Fibroblast of lung (primary cell): Measurements from ENCODE around the gene TOR1AIP2. TPM values are rescaled to one million over a fixed set of nuclear protein-coding genes. Genes with fewer than 3 reads are reported as not detected.

Experiments used
- DNase-seq, 2 donors: peaks; one replicate each; pipeline versions ENCODE4 v3.0.0 to v3.0.0-alpha.2; 2010; ENCODE audit warnings: low read depth in 2 of 2
- H2AFZ ChIP-seq: 2 replicates; pipeline ENCODE4 v1.5.1; 2012; ENCODE audit warnings: low read length, control low read depth, inconsistent platforms
- H3K27ac ChIP-seq: 2 replicates; pipeline ENCODE4 v1.5.1; 2011; ENCODE audit warnings: low read length, control low read depth; ENCODE audit not compliant: insufficient read depth
- H3K27me3 ChIP-seq: 2 replicates; pipeline ENCODE4 v1.5.1; 2011; ENCODE audit warnings: mild to moderate bottlenecking, low read length; ENCODE audit not compliant: control insufficient read depth, insufficient read depth
- H3K36me3 ChIP-seq: 2 replicates; pipeline ENCODE4 v1.5.1; 2011; ENCODE audit warnings: low read length; ENCODE audit not compliant: control insufficient read depth, insufficient read depth
- H3K4me1 ChIP-seq: 2 replicates; pipeline ENCODE4 v1.5.1; 2011; ENCODE audit warnings: low read length; ENCODE audit not compliant: control insufficient read depth, insufficient read depth; ENCODE audit errors: extremely low read depth
- H3K4me2 ChIP-seq: 2 replicates; pipeline ENCODE4 v1.5.1; 2011; ENCODE audit warnings: low read length, control low read depth; ENCODE audit not compliant: insufficient read depth; ENCODE audit errors: extremely low read depth
- H3K4me3 ChIP-seq, 4 experiments: fragments of 200-600 bp in 1 of 4; sonication (generic) in 1 of 4; replicated peaks in 1 of 4; 2 replicates each; pipeline ENCODE4 v1.5.1; 2011 to 2016; ENCODE audit warnings: low read length in 4 of 4, low read depth in 3 of 4, mild to moderate bottlenecking in 3 of 4, control low read depth in 2 of 4, inconsistent platforms in 1 of 4, mixed read lengths in 1 of 4; ENCODE audit not compliant: insufficient read depth in 1 of 4; ENCODE audit errors: control extremely low read depth in 1 of 4
- H3K79me2 ChIP-seq: 2 replicates; pipeline ENCODE4 v1.5.1; 2012; ENCODE audit warnings: mild to moderate bottlenecking, low read length, inconsistent platforms; ENCODE audit not compliant: control insufficient read depth, insufficient read depth
- H3K9ac ChIP-seq: 2 replicates; pipeline ENCODE4 v1.5.1; 2011; ENCODE audit warnings: mild to moderate bottlenecking, low read length, control low read depth; ENCODE audit not compliant: insufficient read depth
- H3K9me3 ChIP-seq: 2 replicates; pipeline ENCODE4 v1.5.1; 2012; ENCODE audit warnings: low read depth, low read length; ENCODE audit not compliant: control insufficient read depth, insufficient read depth
- H4K20me1 ChIP-seq: 2 replicates; pipeline ENCODE4 v1.5.1; 2011; ENCODE audit warnings: low read length; ENCODE audit not compliant: control insufficient read depth, insufficient read depth; ENCODE audit errors: extremely low read depth
- EZH2 ChIP-seq: IDR thresholded peaks from 2 replicates; pipeline ENCODE4 v1.5.1; 2012; ENCODE audit warnings: low read length, control low read depth, mild to moderate bottlenecking; ENCODE audit errors: missing control alignments
- polyA plus RNA-seq, 2 donors: library from polyadenylated mRNA; depleted of rRNA in 1 of 2; stranded (reverse) in 1 of 2; unstranded in 1 of 2; fragments of >200 nt; gene quantifications; 2 replicates each; pipeline ENCODE4 v1.2.1, GENCODE V29; 2011 to 2012; ENCODE audit warnings: missing spikeins in 1 of 2
- total RNA-seq: library from RNA; depleted of rRNA; stranded (reverse); fragments of >200 nt; gene quantifications from 2 replicates; pipeline ENCODE4 v1.2.1, GENCODE V29; 2014
- TF ChIP-seq, protein P1 (sequence below), 2 donors: IDR thresholded peaks in 1 of 2; conservative IDR thresholded peaks in 1 of 2; 1 replicate in 1 of 2; 2 replicates in 1 of 2; pipeline ENCODE4 v1.5.1; 2011 to 2012; ENCODE audit warnings: low read length in 2 of 2, control low read depth in 1 of 2, inconsistent platforms in 1 of 2, low read depth in 1 of 2, mild to moderate bottlenecking in 1 of 2

TOR1AIP2 gene
- total and polyA plus RNA-seq, 2 donors (not counting 1 experiment from before 2014, with no cell fraction given) = 78.9 to 81.9 TPM

DNA sequence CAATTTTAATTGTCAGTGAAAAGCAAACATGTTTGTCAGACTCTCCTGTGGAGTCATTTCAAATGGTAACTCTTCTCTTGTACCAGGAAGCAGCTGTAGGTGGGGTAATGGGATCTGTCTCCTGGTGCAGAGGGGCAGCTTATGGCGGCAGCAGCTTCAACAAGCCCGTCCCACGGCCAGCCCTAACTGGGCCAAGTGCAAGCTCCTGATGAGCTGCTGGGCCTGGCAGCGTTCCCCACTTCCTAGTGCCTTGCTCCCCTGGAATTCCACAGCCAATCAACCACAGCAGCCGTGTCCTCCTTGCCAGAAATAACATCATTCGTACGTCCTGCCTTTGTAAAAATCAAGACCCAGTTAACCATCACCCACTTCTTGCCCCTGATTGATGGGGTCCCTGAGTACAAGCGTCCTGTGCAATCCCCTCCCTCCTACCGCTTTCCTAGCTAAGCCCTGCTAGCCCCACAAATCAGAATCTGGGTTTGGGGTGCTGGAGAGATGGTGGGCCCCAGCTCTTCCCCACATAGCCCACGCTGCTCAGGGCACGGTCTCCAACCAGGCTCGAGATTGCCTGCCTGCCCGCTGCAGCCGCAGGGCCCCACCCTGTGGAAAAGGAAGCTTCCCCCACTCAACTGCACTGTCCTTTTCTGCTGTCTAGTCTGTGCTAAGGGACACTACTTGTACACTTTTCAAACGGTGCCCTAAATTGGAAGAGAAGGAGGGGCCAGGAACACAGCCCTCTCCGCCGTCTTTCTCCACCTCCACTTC lies 61.2 kb downstream of the TOR1AIP2 start:
- H2AFZ ChIP-seq = no peak overlapping the region
- TF ChIP-seq, protein P1, sequence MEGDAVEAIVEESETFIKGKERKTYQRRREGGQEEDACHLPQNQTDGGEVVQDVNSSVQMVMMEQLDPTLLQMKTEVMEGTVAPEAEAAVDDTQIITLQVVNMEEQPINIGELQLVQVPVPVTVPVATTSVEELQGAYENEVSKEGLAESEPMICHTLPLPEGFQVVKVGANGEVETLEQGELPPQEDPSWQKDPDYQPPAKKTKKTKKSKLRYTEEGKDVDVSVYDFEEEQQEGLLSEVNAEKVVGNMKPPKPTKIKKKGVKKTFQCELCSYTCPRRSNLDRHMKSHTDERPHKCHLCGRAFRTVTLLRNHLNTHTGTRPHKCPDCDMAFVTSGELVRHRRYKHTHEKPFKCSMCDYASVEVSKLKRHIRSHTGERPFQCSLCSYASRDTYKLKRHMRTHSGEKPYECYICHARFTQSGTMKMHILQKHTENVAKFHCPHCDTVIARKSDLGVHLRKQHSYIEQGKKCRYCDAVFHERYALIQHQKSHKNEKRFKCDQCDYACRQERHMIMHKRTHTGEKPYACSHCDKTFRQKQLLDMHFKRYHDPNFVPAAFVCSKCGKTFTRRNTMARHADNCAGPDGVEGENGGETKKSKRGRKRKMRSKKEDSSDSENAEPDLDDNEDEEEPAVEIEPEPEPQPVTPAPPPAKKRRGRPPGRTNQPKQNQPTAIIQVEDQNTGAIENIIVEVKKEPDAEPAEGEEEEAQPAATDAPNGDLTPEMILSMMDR (conservative IDR thresholded peaks at IDR 0.05 in 1 of 2, IDR thresholded peaks at IDR 0.05 in 1 of 2; ENCODE audit: low read depth in 1 of 2, low read length in 2 of 2) = no peak
- no peak for TF ChIP-seq EZH2
- H3K27ac ChIP-seq = no peak overlapping the region
- no peaks in the 10 kb centered on the region for H4K20me1 ChIP-seq
- H3K79me2 ChIP-seq = no peaks in the 10 kb centered on the region
- no peaks in the 10 kb centered on the region for H3K36me3 ChIP-seq
- H3K9me3 ChIP-seq = no peaks in the 10 kb centered on the region
- peaks cover 20% of the 10 kb centered on the region for H3K27me3 ChIP-seq
- no peak overlapping the region for H3K9ac ChIP-seq
- no peak overlapping the region for H3K4me2 ChIP-seq
- no peak overlapping the region for H3K4me3 ChIP-seq
- peaks cover 18% of the 10 kb centered on the region for H3K4me1 ChIP-seq
- peak; percentile 21 to 57 for DNase-seq

DNA sequence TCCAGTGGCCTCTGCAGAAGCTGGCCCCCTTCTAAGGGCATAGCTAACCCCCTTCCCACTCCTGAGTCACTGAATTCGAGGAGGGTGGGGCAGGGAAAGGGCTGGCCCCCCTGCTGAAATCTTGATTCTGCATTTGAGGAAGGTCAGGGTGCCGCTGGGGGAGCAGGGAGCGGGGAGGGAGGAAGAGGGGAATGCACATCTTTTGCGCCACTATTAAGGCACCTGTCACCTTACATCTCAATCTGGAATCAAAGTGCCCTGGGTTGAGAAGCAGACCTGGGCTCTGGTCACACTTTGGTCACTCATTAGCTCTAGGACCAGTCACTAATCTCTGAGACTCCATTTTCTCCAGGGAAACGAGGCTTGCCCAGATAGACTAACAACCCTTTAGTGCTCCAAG lies 62.0 kb downstream of the TOR1AIP2 start:
- no peak for TF ChIP-seq EZH2
- Histone ChIP-seq H3K9me3 (no peaks in the 10 kb centered on the region), H3K36me3 (no peaks in the 10 kb centered on the region), H3K4me2 (peak overlapping the region; percentile 88), H4K20me1 (no peaks in the 10 kb centered on the region), H3K79me2 (no peaks in the 10 kb centered on the region), H2AFZ (peak overlapping the region; percentile 49), H3K4me3 (peak overlapping the region in 1 of 4 experiments; percentile 70), H3K27me3 (peaks cover 27% of the 10 kb centered on the region), H3K9ac (no peak overlapping the region), H3K27ac (no peak overlapping the region), H3K4me1 (peaks cover 18% of the 10 kb centered on the region)
- DNase-seq = no peak

DNA sequence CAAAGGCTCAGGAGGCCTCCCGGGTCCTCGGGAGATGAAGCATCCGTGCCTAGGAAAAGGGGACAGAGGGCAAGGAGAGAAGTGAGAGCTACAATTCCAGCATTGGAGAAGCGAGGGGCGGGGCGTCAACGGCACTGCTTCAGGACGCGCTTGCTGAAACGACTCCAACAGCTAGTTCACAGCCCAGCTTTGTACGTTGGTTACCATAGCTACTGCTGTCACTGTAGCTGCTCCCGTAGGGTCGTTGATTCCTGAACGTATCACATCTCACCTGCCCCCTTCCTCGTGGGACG lies 63.1 kb downstream of the TOR1AIP2 start:
- Histone ChIP-seq H3K9me3 (no peaks in the 10 kb centered on the region), H3K27me3 (peaks cover 27% of the 10 kb centered on the region), H3K4me1 (peaks cover 18% of the 10 kb centered on the region), H3K9ac (peak overlapping the region; percentile 21), H4K20me1 (no peaks in the 10 kb centered on the region), H3K79me2 (no peaks in the 10 kb centered on the region), H3K36me3 (no peaks in the 10 kb centered on the region), H3K27ac (no peak overlapping the region), H3K4me3 (peak overlapping the region; percentile 9 to 70 (median 40)), H3K4me2 (peak overlapping the region; percentile 88), H2AFZ (peak overlapping the region; percentile 90)
- TF ChIP-seq, protein P1 (conservative IDR thresholded peaks at IDR 0.05 in 1 of 2, IDR thresholded peaks at IDR 0.05 in 1 of 2; ENCODE audit: low read depth in 1 of 2, low read length in 2 of 2) = no peak
- no peak for TF ChIP-seq EZH2
- no peak for DNase-seq
